Muscle of arm (tissue), 12 donors: ENCODE results near the gene CNNM4. TPM values are rescaled to one million over a fixed set of nuclear protein-coding genes. Genes with fewer than 3 reads are reported as not detected.

ENCODE experiments used
- DNase-seq: peaks from one replicate; pipeline ENCODE4 v3.0.0-alpha.2; 2013
- polyA plus RNA-seq, 12 donors: library from polyadenylated mRNA; unstranded; fragments of 120-200 nt; gene quantifications; one replicate each; pipeline ENCODE4 v1.2.1, GENCODE V29; 2013; ENCODE audit not compliant: insufficient read length in 12 of 12

Gene CNNM4
- polyA plus RNA-seq, 12 donors: 16.7 to 42.7 (median 25.5) TPM; not detected in 1

GRCh38 chr2:96756788-96757476, 3.8 kb upstream of the CNNM4 start:
- DNase-seq: no peak

DNA sequence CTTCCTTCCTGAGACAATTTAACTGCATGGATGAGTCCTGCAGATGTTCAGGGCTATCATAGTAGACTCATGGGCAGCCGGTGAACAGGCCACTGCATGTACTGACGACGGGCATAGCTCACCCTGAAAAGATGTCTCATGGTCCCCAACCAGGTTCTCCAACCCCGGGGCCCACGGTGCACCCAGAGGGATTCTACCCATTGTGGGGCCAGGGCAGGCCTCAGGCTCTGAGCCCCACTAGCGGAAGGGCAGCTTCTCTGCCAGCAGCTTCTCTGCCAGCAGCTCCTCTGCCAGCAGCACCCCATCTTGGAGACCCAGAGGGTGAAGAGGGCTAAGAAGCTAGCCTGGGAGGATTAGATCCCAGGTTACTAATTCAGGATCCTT, 3.2 kb upstream of the CNNM4 start:
- no peak for DNase-seq

DNA sequence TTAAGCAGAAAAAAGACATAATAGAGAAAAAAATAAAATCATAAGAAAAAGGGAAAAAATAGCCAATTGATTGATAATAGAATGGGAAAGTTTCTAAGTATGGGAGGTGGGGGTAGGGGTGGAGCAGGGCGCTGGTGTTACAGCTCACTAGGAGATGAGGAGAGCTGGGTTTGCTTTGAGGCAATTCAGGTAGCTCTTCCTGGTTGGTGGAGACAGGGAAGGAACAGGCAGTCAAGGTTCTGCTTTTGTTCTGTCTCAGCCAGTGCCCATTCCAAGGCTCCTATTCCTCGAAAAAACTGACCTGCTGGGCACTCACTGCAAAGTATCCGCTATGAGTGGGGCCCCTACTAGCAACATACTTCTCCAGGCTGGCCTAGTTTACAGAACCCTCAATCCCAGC, 1.7 kb upstream of the CNNM4 start:
- DNase-seq: no peak

- no peak for DNase-seq
Observed at GRCh38 chr2:96759548-96759947, 1.2 kb upstream of the CNNM4 start.

DNA sequence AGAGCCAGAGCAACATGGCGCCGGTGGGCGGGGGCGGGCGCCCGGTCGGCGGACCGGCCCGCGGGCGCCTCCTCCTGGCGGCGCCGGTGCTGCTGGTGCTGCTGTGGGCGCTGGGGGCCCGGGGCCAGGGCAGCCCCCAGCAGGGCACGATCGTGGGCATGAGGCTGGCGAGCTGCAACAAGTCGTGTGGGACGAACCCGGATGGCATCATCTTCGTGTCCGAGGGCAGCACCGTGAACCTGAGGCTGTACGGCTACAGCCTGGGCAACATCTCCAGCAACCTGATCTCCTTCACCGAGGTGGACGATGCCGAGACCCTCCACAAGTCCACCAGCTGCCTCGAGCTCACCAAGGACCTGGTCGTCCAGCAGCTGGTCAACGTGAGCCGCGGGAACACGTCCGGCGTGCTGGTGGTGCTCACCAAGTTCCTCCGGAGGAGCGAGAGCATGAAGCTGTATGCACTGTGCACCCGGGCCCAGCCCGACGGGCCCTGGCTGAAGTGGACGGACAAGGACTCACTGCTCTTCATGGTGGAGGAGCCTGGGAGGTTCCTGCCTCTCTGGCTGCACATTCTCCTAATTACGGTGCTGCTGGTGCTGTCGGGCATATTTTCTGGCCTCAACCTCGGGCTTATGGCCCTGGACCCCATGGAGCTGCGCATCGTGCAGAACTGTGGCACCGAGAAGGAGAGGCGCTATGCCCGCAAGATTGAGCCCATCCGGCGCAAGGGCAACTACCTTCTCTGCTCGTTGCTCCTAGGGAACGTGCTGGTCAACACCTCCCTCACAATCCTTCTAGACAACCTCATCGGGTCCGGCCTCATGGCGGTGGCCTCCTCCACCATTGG, 507 bp downstream of the CNNM4 start:
- DNase-seq: no peak

DNA sequence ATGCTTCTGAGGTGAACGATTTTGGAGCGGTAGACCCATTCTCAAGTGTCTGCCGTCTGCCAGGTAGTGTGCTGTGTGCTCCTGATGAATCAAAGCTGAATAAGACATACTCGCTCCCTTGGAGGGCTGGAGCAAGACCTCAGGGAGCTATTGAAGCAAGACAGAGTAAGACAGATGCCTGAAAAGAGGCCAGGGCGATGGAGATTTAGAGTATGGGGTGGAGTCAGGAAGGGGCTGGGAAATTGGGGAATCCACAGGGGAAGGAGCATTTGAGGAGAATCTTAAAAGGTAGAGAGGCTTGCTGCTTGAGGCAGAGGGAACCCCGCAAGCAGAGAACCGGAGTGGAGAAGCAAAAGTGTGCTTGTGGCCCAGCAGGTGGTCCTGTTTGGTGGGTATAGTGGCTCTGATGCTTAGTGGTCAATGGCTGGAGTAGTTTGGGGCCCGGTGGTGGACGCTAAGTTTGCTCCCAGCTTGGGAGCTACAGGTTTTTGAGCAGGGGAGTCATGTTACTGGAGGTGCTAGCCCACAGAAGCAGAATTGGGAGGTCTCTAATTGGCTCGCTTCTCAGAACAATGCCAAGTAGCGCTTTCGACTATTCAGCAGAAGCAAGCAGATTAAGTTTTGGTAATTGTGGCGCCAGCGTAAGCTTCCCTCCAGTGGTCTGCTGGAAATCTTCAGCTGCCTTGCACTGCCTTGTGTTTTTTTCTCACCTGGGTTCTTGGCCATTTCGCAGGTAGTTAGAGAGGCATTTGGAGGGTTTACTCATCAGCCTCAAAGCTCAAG, 2.0 kb downstream of the CNNM4 start:
- no peak for DNase-seq

GRCh38 chr2:96763511-96764252, 3.0 kb downstream of the CNNM4 start:
- DNase-seq: no peak

- no peak for DNase-seq
Observed at GRCh38 chr2:96764253-96764637, 3.5 kb downstream of the CNNM4 start.

DNA sequence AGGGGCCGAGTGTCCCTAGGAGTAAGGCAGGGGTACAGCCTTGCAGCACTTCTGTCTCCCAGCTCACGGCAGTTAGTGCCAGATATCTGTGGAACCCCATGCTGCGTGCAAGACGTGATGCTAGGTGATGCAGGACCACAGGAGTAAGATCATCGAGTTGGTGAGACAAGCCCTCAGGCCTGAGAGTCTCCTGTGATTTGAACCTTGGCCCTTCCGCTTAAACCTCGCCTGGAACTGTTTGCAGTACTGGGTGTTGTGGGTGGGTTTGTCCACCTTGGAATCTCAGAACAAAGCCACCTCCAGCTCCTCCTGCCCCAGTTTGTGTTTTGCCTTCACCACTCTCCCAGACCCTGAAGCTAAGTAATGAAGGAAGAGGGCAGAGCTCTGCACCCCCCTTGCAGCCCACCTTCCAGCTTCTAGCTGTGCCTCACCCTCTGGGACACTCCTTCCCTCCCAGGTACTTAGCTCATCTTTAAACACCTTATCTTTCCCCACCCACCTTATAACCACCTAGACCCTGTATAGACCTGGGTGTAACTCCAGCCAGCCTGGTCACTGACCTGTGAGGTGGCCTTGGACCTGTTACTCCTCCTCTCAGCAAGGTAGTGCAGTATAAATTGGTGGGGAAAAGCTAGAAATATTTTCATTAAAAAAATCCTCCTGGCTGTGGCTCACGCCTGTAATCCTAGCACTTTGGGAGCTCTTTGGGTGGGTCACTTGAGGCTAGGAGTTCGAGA, 6.6 kb downstream of the CNNM4 start:
- no peak for DNase-seq

DNA sequence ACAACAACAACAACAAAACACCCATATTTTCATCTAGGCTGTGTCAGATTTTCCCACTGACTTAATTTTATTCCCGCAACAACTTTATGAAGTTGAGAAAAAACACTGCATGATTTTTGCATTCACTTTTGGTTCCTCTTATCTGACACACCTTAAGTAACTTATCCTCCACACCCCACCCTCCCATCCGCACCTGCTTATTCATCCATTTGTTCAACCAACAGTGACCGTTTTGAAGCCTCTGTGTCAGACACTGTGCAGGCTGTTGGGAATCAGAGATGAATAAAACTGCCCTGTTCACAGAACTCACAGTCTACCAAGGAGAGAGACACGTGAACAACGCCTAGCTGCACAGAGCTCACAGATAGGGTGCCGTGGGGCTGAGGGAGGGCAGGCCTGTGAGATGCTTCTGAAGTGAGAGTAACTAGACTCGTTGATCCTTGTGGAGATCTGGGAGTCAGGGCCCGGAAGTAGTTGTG, 7.4 kb downstream of the CNNM4 start:
- DNase-seq: no peak

- no peak for DNase-seq
Observed at GRCh38 chr2:96769814-96770213, 9.1 kb downstream of the CNNM4 start.

DNA sequence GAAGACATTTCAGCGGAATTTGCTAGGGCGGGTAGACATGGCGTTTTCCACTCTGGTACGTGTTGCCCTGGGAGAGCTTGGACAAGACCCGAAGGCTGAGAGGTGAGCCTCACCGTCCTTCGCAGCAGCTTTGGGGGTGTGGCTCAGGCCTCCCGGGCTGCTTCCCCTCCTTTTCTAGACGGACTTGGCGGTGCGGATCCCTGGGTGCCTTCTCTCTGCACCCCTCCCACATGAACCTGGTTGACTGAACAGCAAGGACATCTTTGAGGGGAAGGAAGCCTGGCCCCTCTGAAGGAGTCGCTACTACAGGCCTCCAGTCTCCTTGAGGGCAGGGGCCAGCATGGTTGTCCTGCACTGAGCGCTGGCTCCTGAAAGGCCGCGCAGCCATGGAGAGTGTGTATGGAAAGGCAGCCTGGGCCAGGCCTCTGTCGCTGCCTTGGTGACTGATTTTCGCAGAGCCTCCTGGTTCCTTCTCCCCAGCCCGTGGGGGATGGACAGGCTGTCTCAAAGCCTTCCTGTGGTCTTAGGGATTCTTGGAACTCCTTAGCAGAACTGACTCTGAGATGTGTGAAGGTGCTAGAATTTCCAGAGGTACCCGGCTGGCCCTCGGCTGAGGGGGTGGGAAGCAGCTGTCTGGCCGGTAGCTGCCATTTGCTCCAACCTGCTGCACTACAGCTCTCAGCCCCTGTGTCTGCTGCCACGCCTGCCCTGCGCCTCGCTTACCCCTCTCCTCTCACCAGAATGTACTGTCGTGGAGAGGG, 9.9 kb downstream of the CNNM4 start:
- no peak for DNase-seq

GRCh38 chr2:96771796-96772618, 11.3 kb downstream of the CNNM4 start:
- no peak for DNase-seq

GRCh38 chr2:96772903-96773671, 12.4 kb downstream of the CNNM4 start:
- no peak for DNase-seq

- no peak for DNase-seq
Observed at GRCh38 chr2:96773922-96774321, 13.2 kb downstream of the CNNM4 start.

DNA sequence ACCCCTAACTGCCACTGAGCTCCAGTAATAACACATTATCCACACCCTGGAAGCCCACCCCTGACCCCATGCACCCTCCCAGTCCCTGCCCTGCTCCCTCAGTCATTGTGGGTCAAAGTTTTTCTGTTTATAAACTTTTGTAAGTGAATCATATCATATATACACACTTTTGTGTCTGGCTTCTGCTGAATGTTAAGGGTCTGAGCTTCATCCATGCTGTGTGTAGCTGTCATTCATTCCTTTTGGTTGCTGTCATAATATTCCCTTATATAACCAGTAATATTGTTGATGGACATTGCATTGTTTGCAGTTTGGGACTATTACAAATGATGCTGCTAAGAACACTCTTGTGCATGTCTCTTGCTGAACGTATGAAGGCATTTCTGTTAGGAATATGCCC, 14.5 kb downstream of the CNNM4 start:
- DNase-seq: no peak

GRCh38 chr2:96783388-96783787, 22.7 kb downstream of the CNNM4 start:
- no peak for DNase-seq

DNA sequence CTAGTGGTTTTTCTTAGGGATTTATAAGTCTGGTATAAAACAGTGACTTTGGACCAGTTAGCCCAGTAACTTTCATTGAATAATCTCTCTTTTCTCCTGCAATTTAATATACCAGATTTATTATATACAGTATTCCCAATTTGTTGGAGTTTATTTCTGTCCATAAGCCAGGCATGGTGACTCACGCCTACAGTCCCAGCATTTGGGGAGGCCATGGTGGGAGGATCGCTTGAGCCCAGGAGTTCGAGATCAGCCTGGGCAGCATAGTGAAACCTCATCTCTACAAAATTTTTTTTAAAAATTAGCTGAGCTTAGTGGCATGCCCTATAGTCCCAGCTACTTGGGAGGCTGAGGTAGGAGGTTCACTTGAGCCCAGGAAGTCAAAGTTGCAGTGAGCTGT, 26.7 kb downstream of the CNNM4 start:
- DNase-seq: no peak
